ENCODE results near the gene VWDE. TPM values are rescaled to one million over a fixed set of nuclear protein-coding genes. Genes with fewer than 3 reads are reported as not detected.

The VWDE gene
- total and polyA plus RNA-seq, 2 experiments from 2014 or later = not detected

GRCh38 chr7:12322284-12322902 lies 81.3 kb downstream of the VWDE start:
- H3K4me1 ChIP-seq (ENCODE audit: insufficient read depth) = no peaks in the 10 kb centered on the region
- TF ChIP-seq EZH2phosphoT487 (IDR thresholded peaks at IDR 0.05; ENCODE audit: insufficient read depth, low read depth) (no peak), EZH2 (IDR thresholded peaks at IDR 0.05; ENCODE audit: insufficient read depth, poor library complexity, severe bottlenecking) (no peak)
- H3K36me3 ChIP-seq (ENCODE audit: low read depth) = no peaks in the 10 kb centered on the region
- no peak overlapping the region for H3K9ac ChIP-seq
- H2AFZ ChIP-seq = no peak overlapping the region
- H3K4me3 ChIP-seq = no peak overlapping the region
- WGBS, 2 experiments (ENCODE audit: low coverage in 1 of 2, low lambda C conversion rate in 2 of 2, missing lambda C conversion rate in 2 of 2) = 41 to 48% methylated on average over 5 of the region's 5 CpGs
- no peaks in the 10 kb centered on the region for H4K20me1 ChIP-seq (ENCODE audit: insufficient read depth)
- no peaks in the 10 kb centered on the region for H3K9me3 ChIP-seq (ENCODE audit: low read depth)
- no peaks in the 10 kb centered on the region for H3K9me2 ChIP-seq (ENCODE audit: insufficient read depth)
- no peak overlapping the region for H3K27ac ChIP-seq
- in situ Hi-C loops (cut with MboI) = loop anchor here (10.0 to 25.0 kb wide), 2 partner anchors 258 to 885 kb away; no protein-coding TSS in a partner anchor
- no peak overlapping the region for H3K4me2 ChIP-seq (ENCODE audit: unreplicated experiment)
- H3K27me3 ChIP-seq (replicated peaks; ENCODE audit: insufficient read depth) = no peaks in the 10 kb centered on the region
- no peaks in the 10 kb centered on the region for H3K79me2 ChIP-seq (ENCODE audit: insufficient read depth)
- no peaks in the 10 kb centered on the region for H3F3A ChIP-seq (ENCODE audit: insufficient read depth)
- peak; percentile 36 for DNase-seq

- Histone ChIP-seq H3K9me2 (ENCODE audit: insufficient read depth) (no peaks in the 10 kb centered on the region), H2AFZ (peak overlapping the region; percentile 43; the same call in 1 of the 2 replicates), H3K27ac (no peak overlapping the region), H3K79me2 (ENCODE audit: insufficient read depth) (no peaks in the 10 kb centered on the region), H3K27me3 (replicated peaks; ENCODE audit: insufficient read depth) (no peaks in the 10 kb centered on the region), H3K4me2 (ENCODE audit: unreplicated experiment) (no peak overlapping the region), H3K36me3 (ENCODE audit: low read depth) (no peaks in the 10 kb centered on the region), H3K4me1 (ENCODE audit: insufficient read depth) (no peaks in the 10 kb centered on the region), H3K9me3 (ENCODE audit: low read depth) (no peaks in the 10 kb centered on the region), H4K20me1 (ENCODE audit: insufficient read depth) (no peaks in the 10 kb centered on the region), H3K4me3 (no peak overlapping the region), H3F3A (ENCODE audit: insufficient read depth) (no peaks in the 10 kb centered on the region), H3K9ac (no peak overlapping the region)
- WGBS, 2 experiments (ENCODE audit: low coverage in 1 of 2, low lambda C conversion rate in 2 of 2, missing lambda C conversion rate in 2 of 2) = 50 to 52% methylated on average over 2 of the region's 2 CpGs
- TF ChIP-seq EZH2phosphoT487 (IDR thresholded peaks at IDR 0.05; ENCODE audit: insufficient read depth, low read depth) (no peak), EZH2 (IDR thresholded peaks at IDR 0.05; ENCODE audit: insufficient read depth, poor library complexity, severe bottlenecking) (no peak)
- in situ Hi-C loops (cut with MboI) = loop anchor here (10.0 to 25.0 kb wide), 2 partner anchors 256 to 884 kb away; no protein-coding TSS in a partner anchor
- DNase-seq = peak; percentile 16
These were observed 82.5 kb downstream of the VWDE start for GRCh38 chr7:12320987-12321647.

- Histone ChIP-seq H3K36me3 (ENCODE audit: low read depth) (no peaks in the 10 kb centered on the region), H3K9me3 (ENCODE audit: low read depth) (no peaks in the 10 kb centered on the region), H2AFZ (no peak overlapping the region), H3F3A (ENCODE audit: insufficient read depth) (no peaks in the 10 kb centered on the region), H3K9me2 (ENCODE audit: insufficient read depth) (no peaks in the 10 kb centered on the region), H3K4me1 (ENCODE audit: insufficient read depth) (no peaks in the 10 kb centered on the region), H3K4me3 (no peak overlapping the region), H3K27me3 (replicated peaks; ENCODE audit: insufficient read depth) (no peaks in the 10 kb centered on the region), H3K4me2 (ENCODE audit: unreplicated experiment) (no peak overlapping the region), H4K20me1 (ENCODE audit: insufficient read depth) (no peaks in the 10 kb centered on the region), H3K27ac (no peak overlapping the region), H3K79me2 (ENCODE audit: insufficient read depth) (no peaks in the 10 kb centered on the region), H3K9ac (no peak overlapping the region)
- WGBS, 2 experiments (ENCODE audit: low coverage in 1 of 2, low lambda C conversion rate in 2 of 2, missing lambda C conversion rate in 2 of 2) = 75 to 96% methylated on average over 2 of the region's 2 CpGs
- in situ Hi-C loops (cut with MboI) = loop anchor here (10.0 to 25.0 kb wide), 2 partner anchors 256 to 883 kb away; no protein-coding TSS in a partner anchor
- no peak for TF ChIP-seq EZH2phosphoT487 (IDR thresholded peaks at IDR 0.05; ENCODE audit: insufficient read depth, low read depth)
- TF ChIP-seq EZH2 (IDR thresholded peaks at IDR 0.05; ENCODE audit: insufficient read depth, poor library complexity, severe bottlenecking) = no peak
- no peak for DNase-seq
These were observed 83.3 kb downstream of the VWDE start for GRCh38 chr7:12320241-12320986.

GRCh38 chr7:12317675-12318074 lies 86.0 kb downstream of the VWDE start:
- no peak for DNase-seq
- Histone ChIP-seq H3K9me2 (ENCODE audit: insufficient read depth) (no peaks in the 10 kb centered on the region), H3K4me3 (no peak overlapping the region), H3K9me3 (ENCODE audit: low read depth) (no peaks in the 10 kb centered on the region), H3K9ac (no peak overlapping the region), H3K27me3 (replicated peaks; ENCODE audit: insufficient read depth) (no peaks in the 10 kb centered on the region), H3K4me1 (ENCODE audit: insufficient read depth) (no peaks in the 10 kb centered on the region), H3K36me3 (ENCODE audit: low read depth) (no peaks in the 10 kb centered on the region), H4K20me1 (ENCODE audit: insufficient read depth) (no peaks in the 10 kb centered on the region), H3K4me2 (ENCODE audit: unreplicated experiment) (no peak overlapping the region), H2AFZ (no peak overlapping the region), H3K79me2 (ENCODE audit: insufficient read depth) (no peaks in the 10 kb centered on the region), H3K27ac (no peak overlapping the region), H3F3A (ENCODE audit: insufficient read depth) (no peaks in the 10 kb centered on the region)
- TF ChIP-seq EZH2 (IDR thresholded peaks at IDR 0.05; ENCODE audit: insufficient read depth, poor library complexity, severe bottlenecking) = no peak
- TF ChIP-seq EZH2phosphoT487 (IDR thresholded peaks at IDR 0.05; ENCODE audit: insufficient read depth, low read depth) = no peak
- in situ Hi-C loops (cut with MboI) = loop anchor here (25.0 kb wide), 1 partner anchor 880 kb away; no protein-coding TSS in a partner anchor
- WGBS, 2 experiments (ENCODE audit: low coverage in 1 of 2, low lambda C conversion rate in 2 of 2, missing lambda C conversion rate in 2 of 2) = 74 to 82% methylated on average over 1 of the region's 1 CpG

Data from GM23248 (cell line).